ENCODE measurements around the gene CGNL1.

CGNL1 gene

DNA sequence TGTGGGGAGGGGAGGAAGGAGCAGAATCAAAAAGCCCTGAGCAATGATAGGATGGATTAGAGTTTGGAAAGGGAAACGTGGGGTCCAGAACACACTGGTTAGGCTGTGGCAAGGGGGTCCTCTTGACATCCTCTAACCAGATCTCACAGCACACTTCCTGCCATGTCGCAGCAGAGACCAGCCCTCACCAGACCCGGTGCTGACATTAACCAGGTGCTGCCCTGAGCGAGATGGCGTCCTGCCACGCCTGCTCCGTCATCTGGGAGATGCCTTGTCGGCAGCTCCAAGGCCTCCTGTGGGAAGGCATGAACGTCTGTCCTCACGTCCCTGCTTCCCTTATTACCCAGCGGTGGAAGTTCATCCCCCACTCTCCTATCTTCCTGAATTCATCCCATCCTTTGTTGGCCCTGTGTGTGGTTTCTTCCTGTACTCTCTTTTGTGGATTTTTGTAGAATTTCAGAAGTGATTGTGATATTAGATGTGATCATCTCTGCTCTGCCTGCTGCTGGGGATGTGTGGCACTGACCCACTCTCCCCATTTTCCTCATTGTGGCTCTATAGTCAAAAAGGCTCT is 186.0 kb downstream of the CGNL1 start:
- Histone ChIP-seq H3K4me2 (ENCODE audit: low read length, poor library complexity, severe bottlenecking) (no peak overlapping the region), H4K91ac (ENCODE audit: low read length) (no peak overlapping the region), H3K4me1 (ENCODE audit: control insufficient read depth, insufficient read depth, low read depth, low read length) (no peaks in the 10 kb centered on the region), H3K14ac (ENCODE audit: low read length in 2 of 2) (no peak overlapping the region), H2AK5ac (ENCODE audit: low read length, severe bottlenecking) (no peak overlapping the region), H4K8ac (ENCODE audit: low read length) (no peak overlapping the region), H3K18ac (ENCODE audit: low read depth in 1 of 2, low read length in 2 of 2) (no peak overlapping the region), H3K9me3 (ENCODE audit: control insufficient read depth, low read length) (no peaks in the 10 kb centered on the region), H2BK120ac (ENCODE audit: low read depth, low read length) (no peak overlapping the region), H3K27ac (ENCODE audit: low read length, poor library complexity, severe bottlenecking) (no peak overlapping the region), H2AFZ (ENCODE audit: low read depth, low read length) (no peak overlapping the region), H2BK15ac (ENCODE audit: low read depth, poor library complexity, severe bottlenecking) (no peak overlapping the region), H3K79me1 (replicated peaks; ENCODE audit: low read length, poor library complexity, severe bottlenecking) (no peaks in the 10 kb centered on the region), H3K23ac (ENCODE audit: low read length in 2 of 2) (no peak overlapping the region), H2BK12ac (ENCODE audit: low read length in 2 of 2) (peak overlapping the region in 1 of 2 experiments; percentile 27), H2BK5ac (ENCODE audit: low read depth, low read length, poor library complexity, severe bottlenecking) (no peak overlapping the region), H3K36me3 (ENCODE audit: control insufficient read depth in 1 of 2, insufficient read depth in 2 of 2, low read depth in 1 of 2, low read length in 2 of 2) (peaks cover 0 to 6% of the 10 kb centered on the region in 2 experiments), H3K4ac (ENCODE audit: low read depth in 1 of 2, low read length in 2 of 2) (no peak overlapping the region), H3K9ac (ENCODE audit: low read length) (no peak overlapping the region), H3K27me3 (ENCODE audit: control insufficient read depth in 1 of 2, insufficient read depth in 1 of 2, low read length in 2 of 2) (no peaks in the 10 kb centered on the region), H3K4me3 (ENCODE audit: insufficient read depth in 1 of 2, low read depth in 1 of 2, low read length in 2 of 2) (no peak overlapping the region)
- DNase-seq, result no peak
- WGBS, result 63% methylated on average over 8 of the region's 11 CpGs

- Histone ChIP-seq H3K18ac (ENCODE audit: low read depth in 1 of 2, low read length in 2 of 2) (no peak overlapping the region), H3K4me1 (ENCODE audit: control insufficient read depth, insufficient read depth, low read depth, low read length) (no peaks in the 10 kb centered on the region), H3K9me3 (ENCODE audit: control insufficient read depth, low read length) (no peaks in the 10 kb centered on the region), H3K4ac (ENCODE audit: low read depth in 1 of 2, low read length in 2 of 2) (no peak overlapping the region), H2AK5ac (ENCODE audit: low read length, severe bottlenecking) (no peak overlapping the region), H3K4me2 (ENCODE audit: low read length, poor library complexity, severe bottlenecking) (no peak overlapping the region), H2BK15ac (ENCODE audit: low read depth, poor library complexity, severe bottlenecking) (no peak overlapping the region), H3K4me3 (ENCODE audit: insufficient read depth in 1 of 2, low read depth in 1 of 2, low read length in 2 of 2) (no peak overlapping the region), H3K36me3 (ENCODE audit: control insufficient read depth in 1 of 2, insufficient read depth in 2 of 2, low read depth in 1 of 2, low read length in 2 of 2) (peaks cover 0 to 4% of the 10 kb centered on the region in 2 experiments), H3K79me1 (replicated peaks; ENCODE audit: low read length, poor library complexity, severe bottlenecking) (no peaks in the 10 kb centered on the region), H2BK120ac (ENCODE audit: low read depth, low read length) (no peak overlapping the region), H3K23ac (ENCODE audit: low read length in 2 of 2) (no peak overlapping the region), H3K27me3 (ENCODE audit: control insufficient read depth in 1 of 2, insufficient read depth in 1 of 2, low read length in 2 of 2) (no peaks in the 10 kb centered on the region), H2AFZ (ENCODE audit: low read depth, low read length) (no peak overlapping the region), H3K27ac (ENCODE audit: low read length, poor library complexity, severe bottlenecking) (no peak overlapping the region), H3K9ac (ENCODE audit: low read length) (no peak overlapping the region), H3K14ac (ENCODE audit: low read length in 2 of 2) (no peak overlapping the region), H2BK12ac (ENCODE audit: low read length in 2 of 2) (no peak overlapping the region), H4K91ac (ENCODE audit: low read length) (no peak overlapping the region), H4K8ac (ENCODE audit: low read length) (no peak overlapping the region), H2BK5ac (ENCODE audit: low read depth, low read length, poor library complexity, severe bottlenecking) (no peak overlapping the region)
- no peak for DNase-seq
- WGBS, result 97% methylated on average over 3 of the region's 6 CpGs
These were observed 187.1 kb downstream of the CGNL1 start for GRCh38 chr15:57563416-57563815.

DNA sequence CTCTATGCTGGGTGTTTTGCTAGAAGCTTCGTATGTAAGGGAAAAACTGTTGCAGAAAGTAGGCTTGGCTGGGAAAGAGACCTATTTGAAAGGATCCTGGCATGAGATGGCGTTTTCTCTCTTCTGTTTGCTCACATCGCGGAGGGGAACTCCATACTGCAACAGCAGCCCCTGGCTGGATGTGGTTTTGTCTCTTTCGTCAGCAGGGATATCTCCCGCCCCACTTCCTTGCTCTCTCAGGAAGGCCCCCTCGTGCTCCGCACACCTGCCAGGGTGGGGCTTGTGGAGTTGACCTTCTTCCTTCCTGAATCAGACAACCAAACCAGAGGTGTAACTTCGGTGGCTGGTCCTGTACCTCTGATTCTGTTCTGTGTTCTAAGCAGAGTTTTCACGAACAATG is 189.0 kb downstream of the CGNL1 start:
- no peak overlapping the region for H3K18ac ChIP-seq (ENCODE audit: low read depth in 1 of 2, low read length in 2 of 2)
- H3K27ac ChIP-seq (ENCODE audit: low read length, poor library complexity, severe bottlenecking), result no peak overlapping the region
- H3K4me2 ChIP-seq (ENCODE audit: low read length, poor library complexity, severe bottlenecking), result no peak overlapping the region
- H3K23ac ChIP-seq (ENCODE audit: low read length in 2 of 2), result no peak overlapping the region
- no peaks in the 10 kb centered on the region for H3K4me1 ChIP-seq (ENCODE audit: control insufficient read depth, insufficient read depth, low read depth, low read length)
- no peak overlapping the region for H3K4me3 ChIP-seq (ENCODE audit: insufficient read depth in 1 of 2, low read depth in 1 of 2, low read length in 2 of 2)
- H2BK5ac ChIP-seq (ENCODE audit: low read depth, low read length, poor library complexity, severe bottlenecking), result no peak overlapping the region
- 85% methylated on average over 10 of the region's 10 CpGs for WGBS
- no peak overlapping the region for H4K91ac ChIP-seq (ENCODE audit: low read length)
- H2BK15ac ChIP-seq (ENCODE audit: low read depth, poor library complexity, severe bottlenecking), result no peak overlapping the region
- no peak overlapping the region for H2AFZ ChIP-seq (ENCODE audit: low read depth, low read length)
- H3K79me1 ChIP-seq (replicated peaks; ENCODE audit: low read length, poor library complexity, severe bottlenecking), result no peaks in the 10 kb centered on the region
- H3K9ac ChIP-seq (ENCODE audit: low read length), result no peak overlapping the region
- H3K4ac ChIP-seq (ENCODE audit: low read depth in 1 of 2, low read length in 2 of 2), result no peak overlapping the region
- no peak overlapping the region for H2BK12ac ChIP-seq (ENCODE audit: low read length in 2 of 2)
- H3K9me3 ChIP-seq (ENCODE audit: control insufficient read depth, low read length), result no peaks in the 10 kb centered on the region
- H3K36me3 ChIP-seq (ENCODE audit: control insufficient read depth in 1 of 2, insufficient read depth in 2 of 2, low read depth in 1 of 2, low read length in 2 of 2), result peaks cover 0 to 4% of the 10 kb centered on the region in 2 experiments
- no peak overlapping the region for H4K8ac ChIP-seq (ENCODE audit: low read length)
- no peak overlapping the region for H2AK5ac ChIP-seq (ENCODE audit: low read length, severe bottlenecking)
- H3K27me3 ChIP-seq (ENCODE audit: control insufficient read depth in 1 of 2, insufficient read depth in 1 of 2, low read length in 2 of 2), result no peaks in the 10 kb centered on the region
- H3K14ac ChIP-seq (ENCODE audit: low read length in 2 of 2), result no peak overlapping the region
- DNase-seq, result no peak
- H2BK120ac ChIP-seq (ENCODE audit: low read depth, low read length), result no peak overlapping the region

DNA sequence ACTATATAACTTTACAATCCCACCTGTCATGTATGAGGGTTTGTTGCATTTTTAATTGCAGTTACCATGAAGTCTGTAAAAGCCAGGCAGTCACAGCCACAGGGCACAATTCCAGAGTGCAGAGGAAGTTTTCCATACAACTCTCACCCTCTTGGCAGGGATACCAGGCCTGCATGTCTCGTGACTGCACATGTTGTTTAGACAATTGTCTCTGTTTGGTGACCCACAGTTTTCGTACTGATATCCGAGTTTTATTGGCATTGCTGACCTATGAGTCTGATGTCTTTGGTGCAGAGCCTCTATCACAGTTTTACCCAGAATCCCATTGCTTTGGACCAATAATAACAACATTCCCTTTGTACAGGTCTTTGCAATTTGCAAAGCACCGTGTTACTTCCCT is 190.5 kb downstream of the CGNL1 start:
- Histone ChIP-seq H3K4me3 (ENCODE audit: insufficient read depth in 1 of 2, low read depth in 1 of 2, low read length in 2 of 2) (no peak overlapping the region), H3K9me3 (ENCODE audit: control insufficient read depth, low read length) (no peaks in the 10 kb centered on the region), H3K4me1 (ENCODE audit: control insufficient read depth, insufficient read depth, low read depth, low read length) (no peaks in the 10 kb centered on the region), H3K27ac (ENCODE audit: low read length, poor library complexity, severe bottlenecking) (no peak overlapping the region), H3K79me1 (replicated peaks; ENCODE audit: low read length, poor library complexity, severe bottlenecking) (no peaks in the 10 kb centered on the region), H3K36me3 (ENCODE audit: control insufficient read depth in 1 of 2, insufficient read depth in 2 of 2, low read depth in 1 of 2, low read length in 2 of 2) (peaks cover 0 to 4% of the 10 kb centered on the region in 2 experiments), H3K27me3 (ENCODE audit: control insufficient read depth in 1 of 2, insufficient read depth in 1 of 2, low read length in 2 of 2) (no peaks in the 10 kb centered on the region), H3K4ac (ENCODE audit: low read depth in 1 of 2, low read length in 2 of 2) (no peak overlapping the region), H2AK5ac (ENCODE audit: low read length, severe bottlenecking) (no peak overlapping the region), H2BK5ac (ENCODE audit: low read depth, low read length, poor library complexity, severe bottlenecking) (no peak overlapping the region), H2BK12ac (ENCODE audit: low read length in 2 of 2) (no peak overlapping the region), H2AFZ (ENCODE audit: low read depth, low read length) (no peak overlapping the region), H4K91ac (ENCODE audit: low read length) (no peak overlapping the region), H4K8ac (ENCODE audit: low read length) (no peak overlapping the region), H3K9ac (ENCODE audit: low read length) (no peak overlapping the region), H3K4me2 (ENCODE audit: low read length, poor library complexity, severe bottlenecking) (no peak overlapping the region), H3K14ac (ENCODE audit: low read length in 2 of 2) (no peak overlapping the region), H3K18ac (ENCODE audit: low read depth in 1 of 2, low read length in 2 of 2) (no peak overlapping the region), H2BK120ac (ENCODE audit: low read depth, low read length) (no peak overlapping the region), H3K23ac (ENCODE audit: low read length in 2 of 2) (no peak overlapping the region), H2BK15ac (ENCODE audit: low read depth, poor library complexity, severe bottlenecking) (no peak overlapping the region)
- 83% methylated on average over 4 of the region's 4 CpGs for WGBS
- no peak for DNase-seq
